DOHH2 (cell line): ENCODE data around the gene UNC79.

Source experiments
- CTCF ChIP-seq: fragments of 200-600 bp; sonication (generic); IDR thresholded peaks from one replicate; pipeline ENCODE4 v1.5.1; 2014; ENCODE audit warnings: antibody characterized with exemption, mild to moderate bottlenecking, low read depth, low read length; ENCODE audit not compliant: poor library complexity, severe bottlenecking
- EZH2phosphoT487 ChIP-seq: fragments of 200-600 bp; sonication (generic); IDR thresholded peaks from 2 replicates; pipeline ENCODE4 v1.6.1; 2017; ENCODE audit warnings: borderline replicate concordance, mild to moderate bottlenecking, antibody characterized with exemption, low read length, moderate library complexity, mixed read lengths

GRCh38 chr14:93736378-93737014 lies 305.8 kb downstream of the UNC79 start:
- TF ChIP-seq CTCF (peak; percentile 23), EZH2phosphoT487 (no peak)
